ENCODE measurements around the gene ERP29. TPM values are rescaled to one million over a fixed set of nuclear protein-coding genes. Genes with fewer than 3 reads are reported as not detected.
A peak's percentile ranks its signal among the peaks of the same experiment; 100 is the strongest.
"Not testable (repeated sequence)": the region's sequence is repeated elsewhere in the genome, so short reads cannot be mapped to it uniquely, and the experiment has no call there.

The ERP29 gene
- total RNA-seq, 2 experiments from 2014 or later, result 82.9 to 83.7 TPM

GRCh38 chr12:111993292-111994150 lies 19.7 kb upstream of the ERP29 start:
- TF ChIP-seq CTCF (IDR thresholded peaks at IDR 0.05), result no peak
- ChIA-PET CTCF (interaction anchor here (1.1 to 2.0 kb wide), 5 partner anchors 8 to 48 kb away, joined by 3 to 6 read pairs (median 4); no protein-coding TSS in a partner anchor), POLR2A (interaction anchor here (1.0 to 3.5 kb wide), 4 partner anchors 9 to 43 kb away, joined by 3 to 27 read pairs (median 4); partner anchors contain the start of genes ERP29 and TMEM116)
- Mint-ChIP-seq H3K4me3 (peak overlapping the region; percentile 75), H3K9me3 (no peaks in the 10 kb centered on the region), H3K27ac (peak overlapping the region; percentile 79), H3K4me1 (ENCODE audit: low read depth) (peaks cover 63% of the 10 kb centered on the region), H3K27me3 (no peaks in the 10 kb centered on the region), H3K36me3 (ENCODE audit: low read depth) (peaks cover 4% of the 10 kb centered on the region)
- DNase-seq (peak; percentile 49), ATAC-seq (peak; percentile 78)
- intact Hi-C loops (cut with micrococcal nuclease), result no loop called here

DNA sequence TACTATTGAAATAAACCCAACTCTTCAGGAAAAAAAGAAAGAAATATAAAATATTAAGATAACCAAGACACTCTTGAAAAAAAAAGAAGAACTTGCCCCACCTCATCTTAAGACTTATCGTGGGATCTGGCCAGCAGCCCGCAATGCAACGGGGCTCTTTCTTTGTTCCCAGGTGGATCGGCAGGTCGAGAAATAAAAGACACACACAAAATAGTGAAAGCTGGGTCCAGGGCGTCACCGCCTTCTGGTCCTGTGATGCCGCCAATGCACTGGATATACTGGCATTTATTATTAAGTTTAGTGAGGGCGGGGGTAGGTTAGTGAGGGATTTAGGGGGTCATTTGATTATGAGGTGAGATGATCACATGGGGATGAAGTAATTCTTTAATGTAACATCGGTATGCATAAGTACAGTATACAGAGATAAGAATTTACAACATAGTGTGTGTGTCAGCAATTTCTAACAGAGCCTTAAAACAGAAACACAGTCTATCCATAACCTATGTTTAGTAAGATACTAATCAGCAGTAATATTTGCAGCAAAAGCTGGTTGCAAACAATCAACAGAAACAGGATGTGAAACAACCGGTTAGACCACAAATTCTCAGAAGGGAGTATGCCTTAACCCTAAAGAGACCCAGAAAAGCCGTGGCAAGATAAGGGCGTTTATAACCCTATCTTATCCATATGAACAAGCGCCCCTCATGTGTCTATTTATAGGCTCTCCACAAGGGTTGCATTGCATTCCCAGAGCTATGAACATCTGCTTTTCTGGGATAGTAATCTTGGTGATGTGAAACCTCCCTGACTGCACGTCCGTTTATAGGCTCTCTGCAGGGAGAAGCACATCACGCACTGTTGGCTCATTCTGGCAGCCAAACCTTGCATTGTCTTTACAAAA lies 18.8 kb upstream of the ERP29 start:
- H3K36me3 Mint-ChIP-seq (ENCODE audit: low read depth); H3K9me3 Mint-ChIP-seq; ATAC-seq; H3K27me3 Mint-ChIP-seq; intact Hi-C loops (cut with micrococcal nuclease): not testable (repeated sequence)
- CTCF ChIA-PET, result interaction anchor here (1.2 to 2.0 kb wide), 3 partner anchors 12 to 49 kb away, joined by 4 to 6 read pairs (median 4); partner anchors contain the start of genes ERP29 and TMEM116
- H3K4me1 Mint-ChIP-seq (ENCODE audit: low read depth), result peaks cover 66% of the 10 kb centered on the region
- peak overlapping the region; percentile 76 for H3K27ac Mint-ChIP-seq
- H3K4me3 Mint-ChIP-seq, result peak overlapping the region; percentile 75
- DNase-seq, result peak; percentile 27
- POLR2A ChIA-PET, result interaction anchor here (0.8 to 3.5 kb wide), 5 partner anchors 8 to 24 kb away, joined by 3 to 27 read pairs (median 5); partner anchors contain the start of genes ERP29 and TMEM116

DNA sequence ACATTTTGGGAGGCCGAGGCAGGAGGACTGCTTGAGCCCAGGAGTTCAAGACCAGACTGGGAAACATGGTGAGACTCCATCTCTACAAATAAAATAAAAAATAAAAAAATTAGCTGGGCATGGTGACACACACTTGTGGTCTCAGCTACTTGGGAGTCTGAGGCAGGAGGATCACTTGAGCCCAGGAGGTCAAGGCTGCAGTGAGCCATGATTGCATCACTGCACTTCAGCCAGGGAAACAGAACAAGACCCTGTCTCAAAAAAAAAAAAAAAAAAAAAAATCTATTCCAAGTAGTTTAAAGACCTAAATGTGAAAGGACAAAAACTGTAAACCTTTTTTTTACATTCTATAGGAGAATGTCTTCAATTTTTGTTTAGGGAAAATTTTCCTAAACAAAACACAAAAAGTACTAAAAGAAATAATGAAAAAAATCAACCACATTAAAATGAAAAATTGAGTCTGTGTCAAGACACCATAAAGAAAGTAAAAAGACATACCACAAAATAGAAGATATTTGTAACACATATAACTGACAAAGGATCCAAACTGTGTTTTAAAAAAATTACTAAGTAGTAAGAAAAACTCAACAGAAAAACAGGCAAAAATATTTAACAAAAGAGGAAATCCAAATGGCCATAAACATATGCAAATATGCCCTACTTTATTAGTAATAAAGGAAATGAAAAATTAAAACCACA lies 17.3 kb upstream of the ERP29 start:
- no peak overlapping the region for H3K4me3 Mint-ChIP-seq
- ATAC-seq (no peak), DNase-seq (no peak)
- ChIA-PET POLR2A (interaction anchor here (1.1 to 1.8 kb wide), 2 partner anchors 14 to 16 kb away, joined by 3 to 4 read pairs; no protein-coding TSS in a partner anchor), CTCF (interaction anchor here (1.2 to 2.0 kb wide), 2 partner anchors 11 to 18 kb away, joined by 4 to 6 read pairs; partner anchors contain the start of genes ERP29 and TMEM116)
- H3K9me3 Mint-ChIP-seq, result no peaks in the 10 kb centered on the region
- intact Hi-C loops (cut with micrococcal nuclease), result no loop called here
- H3K27ac Mint-ChIP-seq, result no peak overlapping the region
- no peaks in the 10 kb centered on the region for H3K27me3 Mint-ChIP-seq
- H3K4me1 Mint-ChIP-seq (ENCODE audit: low read depth), result peaks cover 76% of the 10 kb centered on the region
- TF ChIP-seq CTCF (IDR thresholded peaks at IDR 0.05), result no peak
- no peaks in the 10 kb centered on the region for H3K36me3 Mint-ChIP-seq (ENCODE audit: low read depth)

DNA sequence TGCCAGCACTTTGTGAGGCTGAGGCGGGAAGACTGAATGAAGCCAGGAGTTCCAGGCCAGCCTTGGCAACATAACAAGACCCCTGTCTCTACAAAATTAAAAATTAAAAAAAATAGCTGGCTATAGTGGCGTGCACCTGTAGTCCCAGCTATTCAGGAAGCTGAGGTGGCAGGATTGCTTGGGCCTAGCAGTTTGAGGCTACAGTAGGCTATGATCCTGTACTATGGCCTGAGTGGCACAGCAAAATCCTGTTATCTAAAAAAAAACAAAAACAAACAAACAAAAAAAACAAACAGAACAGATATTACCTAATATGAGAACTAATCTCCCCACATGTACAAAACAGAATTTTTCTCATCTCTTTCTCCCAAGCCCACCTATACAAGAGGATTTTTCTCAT lies 15.9 kb upstream of the ERP29 start:
- H3K27me3 Mint-ChIP-seq, result no peaks in the 10 kb centered on the region
- CTCF ChIA-PET, result interaction anchor here (1.5 kb wide), 1 partner anchor 17 kb away, joined by 4 read pairs; no protein-coding TSS in a partner anchor
- POLR2A ChIA-PET, result interaction anchor here (1.4 kb wide), 1 partner anchor 15 kb away, joined by 5 read pairs; no protein-coding TSS in a partner anchor
- H3K36me3 Mint-ChIP-seq (ENCODE audit: low read depth), result peaks cover 3% of the 10 kb centered on the region
- peak overlapping the region; percentile 62 for H3K27ac Mint-ChIP-seq
- intact Hi-C loops (cut with micrococcal nuclease), result no loop called here
- ATAC-seq, result no peak
- no peaks in the 10 kb centered on the region for H3K9me3 Mint-ChIP-seq
- H3K4me1 Mint-ChIP-seq (ENCODE audit: low read depth), result peaks cover 80% of the 10 kb centered on the region
- no peak for TF ChIP-seq CTCF (IDR thresholded peaks at IDR 0.05)
- DNase-seq, result no peak
- H3K4me3 Mint-ChIP-seq, result no peak overlapping the region

All from activated CD8-positive, alpha-beta T cell treated with anti-CD3 and anti-CD28 coated beads for 36 hours (primary cell).